ENCODE measurements around the gene FCSK.

FCSK gene

GRCh38 chr16:70433458-70434103 lies 20.8 kb upstream of the FCSK start:
- TF ChIP-seq, protein P1, sequence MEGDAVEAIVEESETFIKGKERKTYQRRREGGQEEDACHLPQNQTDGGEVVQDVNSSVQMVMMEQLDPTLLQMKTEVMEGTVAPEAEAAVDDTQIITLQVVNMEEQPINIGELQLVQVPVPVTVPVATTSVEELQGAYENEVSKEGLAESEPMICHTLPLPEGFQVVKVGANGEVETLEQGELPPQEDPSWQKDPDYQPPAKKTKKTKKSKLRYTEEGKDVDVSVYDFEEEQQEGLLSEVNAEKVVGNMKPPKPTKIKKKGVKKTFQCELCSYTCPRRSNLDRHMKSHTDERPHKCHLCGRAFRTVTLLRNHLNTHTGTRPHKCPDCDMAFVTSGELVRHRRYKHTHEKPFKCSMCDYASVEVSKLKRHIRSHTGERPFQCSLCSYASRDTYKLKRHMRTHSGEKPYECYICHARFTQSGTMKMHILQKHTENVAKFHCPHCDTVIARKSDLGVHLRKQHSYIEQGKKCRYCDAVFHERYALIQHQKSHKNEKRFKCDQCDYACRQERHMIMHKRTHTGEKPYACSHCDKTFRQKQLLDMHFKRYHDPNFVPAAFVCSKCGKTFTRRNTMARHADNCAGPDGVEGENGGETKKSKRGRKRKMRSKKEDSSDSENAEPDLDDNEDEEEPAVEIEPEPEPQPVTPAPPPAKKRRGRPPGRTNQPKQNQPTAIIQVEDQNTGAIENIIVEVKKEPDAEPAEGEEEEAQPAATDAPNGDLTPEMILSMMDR (IDR thresholded peaks at IDR 0.05; ENCODE audit: low read depth, low read length), result no peak
- H3K4me3 ChIP-seq (ENCODE audit: low read depth, low read length), result no peak overlapping the region

- H3K4me3 ChIP-seq (ENCODE audit: low read depth, low read length), result no peak overlapping the region
- TF ChIP-seq, protein P1 (IDR thresholded peaks at IDR 0.05; ENCODE audit: low read depth, low read length), result no peak
These were observed 19.7 kb upstream of the FCSK start for GRCh38 chr16:70434484-70435260.

DNA sequence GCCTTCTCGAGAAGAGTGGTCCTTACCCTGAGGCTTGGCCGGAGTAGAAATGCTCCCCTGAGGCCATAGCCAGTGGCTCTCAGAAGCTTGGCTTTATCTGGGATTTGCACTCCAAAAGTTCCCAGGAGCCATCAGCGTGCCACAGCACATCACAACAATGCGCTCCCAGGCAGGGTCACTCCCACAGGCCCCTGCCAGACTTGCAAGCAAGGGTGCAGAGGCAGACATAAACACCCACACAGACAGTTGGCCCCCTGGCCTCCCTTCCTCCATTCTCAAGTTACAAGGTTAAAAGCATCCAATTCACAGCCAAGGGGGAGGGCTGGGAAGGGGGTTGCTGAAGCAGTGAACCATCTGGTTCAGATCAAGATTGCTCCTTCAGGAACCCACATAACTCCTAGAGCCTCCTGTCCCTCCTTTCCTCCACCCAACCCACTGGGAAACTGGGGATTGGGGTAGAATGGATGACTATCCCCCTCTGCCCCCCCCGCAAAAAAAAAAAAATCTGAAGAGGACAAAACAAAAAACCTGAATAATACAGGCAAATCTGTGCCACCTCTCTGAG lies 17.3 kb upstream of the FCSK start:
- TF ChIP-seq, protein P1 (IDR thresholded peaks at IDR 0.05; ENCODE audit: low read depth, low read length), result no peak
- H3K4me3 ChIP-seq (ENCODE audit: low read depth, low read length), result peak overlapping the region; percentile 81

DNA sequence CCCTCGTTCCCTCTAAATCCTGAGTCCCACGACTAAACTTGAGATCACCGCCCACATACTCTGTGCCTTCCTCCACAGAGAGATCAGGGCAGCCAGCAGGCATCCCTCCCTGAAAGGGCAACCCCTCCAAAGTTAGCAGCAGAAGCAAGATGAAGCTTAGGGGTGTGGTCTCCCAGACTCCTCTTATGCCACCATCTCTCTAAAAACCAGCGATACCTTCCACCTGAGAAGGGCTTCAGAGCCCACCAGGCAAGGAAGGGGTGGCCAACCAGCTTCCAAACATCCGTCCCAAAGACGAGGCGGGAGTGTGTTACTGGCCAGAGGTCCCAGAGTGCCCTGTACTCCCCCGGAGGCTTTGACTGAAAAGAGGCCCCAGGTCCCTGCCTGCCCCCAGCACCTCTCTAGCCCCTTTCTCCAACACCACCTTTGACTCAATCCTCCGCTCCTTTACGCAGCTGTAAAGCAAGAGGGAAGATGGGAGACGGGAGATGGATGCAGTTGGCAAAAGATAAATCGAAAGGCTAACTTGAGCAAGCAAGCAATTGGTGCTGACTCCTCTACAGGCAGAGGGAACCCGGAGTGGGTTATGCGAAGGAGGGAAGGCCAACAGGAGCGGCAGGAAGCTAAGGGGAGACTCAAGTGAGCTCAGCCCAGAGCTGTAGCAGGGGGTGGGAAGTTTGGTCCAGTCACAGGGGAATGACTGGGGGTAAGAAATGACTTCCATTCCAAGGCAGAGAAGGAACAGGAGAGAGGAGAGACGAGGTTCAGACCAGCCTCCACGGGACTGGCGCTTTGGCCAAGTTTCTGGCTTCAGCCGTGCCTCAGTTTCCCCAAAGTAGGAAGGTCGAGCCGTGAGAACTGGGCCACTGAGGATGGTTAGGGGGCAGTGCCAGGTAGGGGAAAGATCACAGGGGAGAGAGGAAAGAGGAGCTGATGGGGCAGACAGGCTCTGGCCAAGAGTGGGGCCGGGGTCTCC lies 16.5 kb upstream of the FCSK start:
- TF ChIP-seq, protein P1 (IDR thresholded peaks at IDR 0.05; ENCODE audit: low read depth, low read length), result no peak
- peak overlapping the region; percentile 81 for H3K4me3 ChIP-seq (ENCODE audit: low read depth, low read length)

- peak overlapping the region; percentile 81 for H3K4me3 ChIP-seq (ENCODE audit: low read depth, low read length)
- TF ChIP-seq, protein P1 (IDR thresholded peaks at IDR 0.05; ENCODE audit: low read depth, low read length), result no peak
These were observed 15.8 kb upstream of the FCSK start for GRCh38 chr16:70438585-70438968.

DNA sequence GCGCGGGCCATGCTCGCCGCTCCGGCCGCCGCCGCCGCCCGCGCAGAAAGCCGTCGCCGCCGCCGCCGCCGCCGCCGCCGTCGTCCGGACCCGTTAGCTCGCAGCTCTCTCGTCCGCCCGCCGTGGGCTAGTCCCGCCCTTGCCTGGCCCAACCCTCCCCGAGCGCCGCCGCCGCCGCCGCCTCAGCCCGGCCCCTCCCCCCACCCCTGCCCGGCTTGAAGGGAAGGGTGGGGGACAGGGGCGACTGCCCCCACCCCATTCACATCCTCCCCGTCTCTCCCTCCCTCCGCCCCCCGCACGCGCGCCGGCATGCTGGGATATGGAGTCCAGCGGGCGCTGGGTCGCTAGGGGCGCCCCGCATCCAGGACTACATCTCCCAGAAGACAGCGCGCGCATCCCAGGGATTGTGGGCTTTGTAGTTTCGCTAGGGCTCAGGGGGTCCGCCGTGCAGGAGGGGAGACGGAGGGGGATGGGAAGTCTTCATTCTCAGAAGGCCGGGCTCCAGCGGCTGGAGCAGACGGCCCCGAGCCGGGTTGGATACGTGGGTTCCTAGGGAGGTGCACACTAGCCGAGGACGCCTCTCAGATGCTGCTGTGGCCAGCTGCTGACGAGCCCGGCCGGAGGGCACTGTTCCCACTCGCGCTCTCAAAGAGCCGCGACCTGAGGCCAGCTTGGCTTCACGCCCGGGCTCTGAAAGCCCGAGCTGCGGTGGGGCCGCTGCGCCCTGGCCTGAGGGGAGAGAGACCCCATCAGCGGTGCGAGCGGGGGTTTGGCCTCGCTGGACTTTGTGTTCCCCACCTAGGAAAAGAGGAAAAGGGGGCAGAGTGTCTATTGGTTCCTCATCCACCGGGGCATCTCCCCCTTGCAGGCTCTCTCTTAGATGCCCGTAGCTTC lies 15.2 kb upstream of the FCSK start, which contains the start of gene ST3GAL2:
TSS of gene ST3GAL2 (minus strand) at position 132 of the 894 bp plus-strand sequence. CDS start 40,570 bp downstream, outside the sequence.
- H3K4me3 ChIP-seq (ENCODE audit: low read depth, low read length), result peak within 1 kb of the TSS; percentile 81
- TF ChIP-seq, protein P1 (IDR thresholded peaks at IDR 0.05; ENCODE audit: low read depth, low read length), result no peak

All from WI38 (cell line).